Thyroid gland (tissue), 4 donors: Measurements from ENCODE around the gene MOCOS. TPM values are rescaled to one million over a fixed set of nuclear protein-coding genes. Genes with fewer than 3 reads are reported as not detected.

Experiments used
- DNase-seq, 2 donors: peaks; one replicate each; pipeline ENCODE4 v3.0.0-alpha.2; 2019
- H3K27ac ChIP-seq, 3 donors: fragments of 200-600 bp; sonication (generic); 1 replicate in 2 of 3; 2 replicates in 1 of 3; pipeline ENCODE4 v1.5.1; 2016 to 2019; ENCODE audit warnings: mild to moderate bottlenecking in 1 of 3, moderate library complexity in 1 of 3
- H3K27me3 ChIP-seq: fragments of 200-600 bp; sonication (generic); one replicate; pipeline ENCODE4 v1.5.1; 2019
- H3K36me3 ChIP-seq, 2 donors: fragments of 200-600 bp; sonication (generic); one replicate each; pipeline ENCODE4 v1.5.1; 2016 to 2019
- H3K4me1 ChIP-seq, 2 donors: fragments of 200-600 bp; sonication (generic); one replicate each; pipeline ENCODE4 v1.5.1; 2017 to 2019
- H3K4me3 ChIP-seq, 3 donors: fragments of 200-600 bp; sonication (generic); replicated peaks in 1 of 3; 1 replicate in 2 of 3; 2 replicates in 1 of 3; pipeline ENCODE4 v1.5.1; 2016; ENCODE audit warnings: mild to moderate bottlenecking in 1 of 3
- H3K9me3 ChIP-seq: fragments of 200-600 bp; sonication (generic); one replicate; pipeline ENCODE4 v1.5.1; 2017
- POLR2A ChIP-seq, 2 donors: fragments of 450-650 bp; IDR thresholded peaks; one replicate each; pipeline ENCODE4 v1.6.1; 2017; ENCODE audit warnings: antibody characterized with exemption in 2 of 2, mild to moderate bottlenecking in 2 of 2, moderate library complexity in 1 of 2
- WGBS, 2 donors: methylation state at CpG; one replicate each; pipeline ENCODE4 v1.1.5; 2017; 5-methylcytosine and 5-hydroxymethylcytosine counted together
- intact Hi-C: fragments of 100-400 bp; cut with DNase I; formaldehyde crosslinking; loops from one replicate; pipeline ENCODE4 v1.15.1; 2023
- total RNA-seq, 4 donors: library from RNA; depleted of rRNA; stranded (reverse); fragments of >200 nt; gene quantifications; one replicate each; pipeline ENCODE4 v1.2.3, GENCODE V29; 2016
- TF ChIP-seq, protein P1 (sequence below), 6 experiments: fragments of 200-600 bp in 3 of 6; fragments of 450-650 bp in 3 of 6; sonication (generic) in 3 of 6; IDR thresholded peaks; one replicate each; pipeline ENCODE4 v1.5.1; 2016 to 2019; ENCODE audit warnings: antibody characterized with exemption in 6 of 6, mild to moderate bottlenecking in 2 of 6, inconsistent platforms in 1 of 6, moderate library complexity in 1 of 6

The MOCOS gene
- total RNA-seq, 4 donors from 2014 or later = 0.45 to 1.0 (median 0.75) TPM

DNA sequence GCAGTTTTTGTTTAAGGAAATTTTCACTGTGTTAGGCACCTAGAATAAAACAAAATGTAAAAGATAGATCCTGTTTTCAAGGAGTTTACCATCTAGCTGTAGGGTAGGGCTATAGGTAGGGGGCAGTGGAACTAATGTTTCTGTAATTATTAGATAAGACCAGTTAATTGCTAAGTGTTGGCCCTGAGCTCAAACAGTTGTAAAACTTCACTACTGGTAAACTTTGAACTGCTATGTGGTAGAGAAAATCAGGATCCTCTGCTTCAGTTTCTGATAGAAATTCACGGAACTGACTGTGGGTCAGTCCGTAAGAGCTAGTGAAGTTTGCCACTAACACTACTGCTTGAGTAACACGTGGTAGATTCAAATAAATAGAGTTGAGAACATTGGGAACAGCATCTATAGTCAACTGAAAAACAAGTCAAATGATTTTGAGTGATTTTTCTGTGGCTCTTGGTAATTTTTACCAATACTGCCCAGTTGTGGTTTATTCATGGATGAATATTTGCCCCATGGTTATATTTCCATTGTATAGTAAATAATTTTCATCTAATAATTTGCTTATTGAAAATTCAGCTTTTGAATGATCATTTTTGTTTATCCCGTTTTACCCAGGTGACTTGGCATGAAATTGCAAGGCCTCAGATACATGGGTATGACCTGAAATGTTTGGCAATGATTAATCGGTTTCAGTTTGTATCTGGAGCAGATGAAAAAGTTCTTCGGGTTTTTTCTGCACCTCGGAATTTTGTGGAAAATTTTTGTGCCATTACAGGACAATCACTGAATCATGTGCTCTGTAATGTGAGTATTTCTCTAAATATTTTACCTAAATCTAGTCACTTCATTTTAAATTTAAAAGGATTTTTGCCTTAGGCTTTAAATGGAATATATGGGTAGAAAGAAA is 31.2 kb upstream of the MOCOS start:
- intact Hi-C loops = no loop called here
- no peak overlapping the region for H3K4me3 ChIP-seq
- peaks cover 47 to 63% of the 10 kb centered on the region in 2 donors for H3K36me3 ChIP-seq
- WGBS, 2 donors = 95 to 96% methylated on average over 7 of the region's 7 CpGs
- TF ChIP-seq, protein P1, sequence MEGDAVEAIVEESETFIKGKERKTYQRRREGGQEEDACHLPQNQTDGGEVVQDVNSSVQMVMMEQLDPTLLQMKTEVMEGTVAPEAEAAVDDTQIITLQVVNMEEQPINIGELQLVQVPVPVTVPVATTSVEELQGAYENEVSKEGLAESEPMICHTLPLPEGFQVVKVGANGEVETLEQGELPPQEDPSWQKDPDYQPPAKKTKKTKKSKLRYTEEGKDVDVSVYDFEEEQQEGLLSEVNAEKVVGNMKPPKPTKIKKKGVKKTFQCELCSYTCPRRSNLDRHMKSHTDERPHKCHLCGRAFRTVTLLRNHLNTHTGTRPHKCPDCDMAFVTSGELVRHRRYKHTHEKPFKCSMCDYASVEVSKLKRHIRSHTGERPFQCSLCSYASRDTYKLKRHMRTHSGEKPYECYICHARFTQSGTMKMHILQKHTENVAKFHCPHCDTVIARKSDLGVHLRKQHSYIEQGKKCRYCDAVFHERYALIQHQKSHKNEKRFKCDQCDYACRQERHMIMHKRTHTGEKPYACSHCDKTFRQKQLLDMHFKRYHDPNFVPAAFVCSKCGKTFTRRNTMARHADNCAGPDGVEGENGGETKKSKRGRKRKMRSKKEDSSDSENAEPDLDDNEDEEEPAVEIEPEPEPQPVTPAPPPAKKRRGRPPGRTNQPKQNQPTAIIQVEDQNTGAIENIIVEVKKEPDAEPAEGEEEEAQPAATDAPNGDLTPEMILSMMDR (IDR thresholded peaks at IDR 0.05) = no peak
- TF ChIP-seq POLR2A (IDR thresholded peaks at IDR 0.05) = no peak
- no peaks in the 10 kb centered on the region for H3K27me3 ChIP-seq
- DNase-seq = no peak
- H3K27ac ChIP-seq = no peak overlapping the region
- no peaks in the 10 kb centered on the region for H3K4me1 ChIP-seq
- no peaks in the 10 kb centered on the region for H3K9me3 ChIP-seq

DNA sequence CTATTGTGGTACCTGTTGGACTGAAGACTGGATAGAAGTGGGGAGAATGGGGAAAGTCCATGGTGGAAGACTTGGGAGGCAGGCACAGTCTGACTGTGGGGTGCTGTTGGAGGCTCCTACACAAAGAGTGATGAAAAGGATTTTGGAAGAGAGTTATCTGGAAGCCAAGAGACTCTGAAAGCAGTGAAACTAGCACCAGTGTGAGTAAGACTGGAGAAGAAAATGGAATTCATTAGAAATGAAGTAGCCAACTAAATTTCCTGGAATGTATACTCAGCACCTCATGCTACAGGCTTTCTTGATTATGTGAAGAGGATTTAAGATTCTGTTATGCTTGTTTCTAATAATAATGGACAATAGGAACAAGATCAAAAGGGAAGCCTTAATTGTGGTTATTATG is 29.9 kb upstream of the MOCOS start:
- Histone ChIP-seq H3K36me3 (peaks cover 54 to 67% of the 10 kb centered on the region in 2 donors), H3K4me3 (no peak overlapping the region), H3K27ac (no peak overlapping the region), H3K4me1 (no peaks in the 10 kb centered on the region), H3K9me3 (no peaks in the 10 kb centered on the region), H3K27me3 (no peaks in the 10 kb centered on the region)
- DNase-seq = no peak
- intact Hi-C loops = no loop called here
- TF ChIP-seq, protein P1 (IDR thresholded peaks at IDR 0.05) = no peak
- TF ChIP-seq POLR2A (IDR thresholded peaks at IDR 0.05) = no peak

DNA sequence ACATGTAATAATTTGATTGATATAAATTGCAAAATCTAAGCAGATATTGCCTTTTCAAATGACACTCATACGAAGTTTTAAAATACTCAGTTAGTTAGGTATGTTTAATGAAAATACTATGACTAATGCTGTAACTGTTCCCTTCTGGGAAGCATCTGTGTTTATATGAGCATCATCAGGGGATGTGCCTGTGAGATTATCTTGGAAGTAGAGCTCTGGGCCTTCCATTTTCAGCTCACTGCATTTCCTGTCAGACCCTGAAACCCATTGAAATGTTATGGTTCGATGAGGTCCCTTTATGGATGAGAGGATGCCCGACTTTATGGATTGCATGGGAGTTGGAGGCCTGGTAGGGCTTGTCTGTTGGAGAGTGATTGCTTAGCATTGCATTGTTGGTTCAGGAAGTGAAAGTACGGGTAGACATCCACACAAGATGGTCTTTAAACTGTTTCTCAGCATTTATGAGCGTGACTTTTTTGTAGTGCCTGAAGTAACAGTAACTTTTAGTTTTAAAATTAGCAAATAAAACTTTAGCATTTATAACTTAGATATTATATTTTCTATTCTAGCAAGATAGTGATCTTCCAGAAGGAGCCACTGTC is 28.9 kb upstream of the MOCOS start:
- Histone ChIP-seq H3K4me1 (no peaks in the 10 kb centered on the region), H3K9me3 (no peaks in the 10 kb centered on the region), H3K27ac (no peak overlapping the region), H3K36me3 (peaks cover 51 to 63% of the 10 kb centered on the region in 2 donors), H3K4me3 (no peak overlapping the region), H3K27me3 (no peaks in the 10 kb centered on the region)
- intact Hi-C loops = no loop called here
- 79 to 88% methylated on average over 5 of the region's 5 CpGs for WGBS, 2 donors
- no peak for DNase-seq
- TF ChIP-seq, protein P1 (IDR thresholded peaks at IDR 0.05) = no peak
- no peak for TF ChIP-seq POLR2A (IDR thresholded peaks at IDR 0.05)

DNA sequence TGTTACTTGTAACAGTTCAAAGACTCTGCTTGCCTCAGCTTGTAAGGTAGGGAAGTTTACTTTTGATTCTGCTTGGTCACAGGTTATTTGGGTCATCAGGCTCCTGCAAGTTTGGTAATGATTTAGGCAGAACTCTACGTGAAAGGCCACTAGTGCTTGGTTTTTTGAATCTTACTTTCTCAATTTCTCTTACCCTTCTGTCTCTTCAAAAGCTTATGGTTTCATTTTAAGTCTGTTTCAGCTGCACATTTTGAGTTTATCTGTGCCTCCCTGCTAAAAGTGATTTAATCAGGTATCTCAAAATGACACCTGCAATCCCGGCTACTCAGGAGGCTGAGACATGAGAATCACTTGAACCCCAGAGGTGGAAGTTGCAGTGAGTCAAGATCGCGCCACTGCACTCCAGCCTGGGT is 26.3 kb upstream of the MOCOS start:
- 93% methylated on average over 4 of the region's 4 CpGs for WGBS, 2 donors
- no peak overlapping the region for H3K4me3 ChIP-seq
- intact Hi-C loops = no loop called here
- H3K27me3 ChIP-seq = no peaks in the 10 kb centered on the region
- H3K36me3 ChIP-seq = peaks cover 48 to 63% of the 10 kb centered on the region in 2 donors
- H3K27ac ChIP-seq = no peak overlapping the region
- no peak for DNase-seq
- no peaks in the 10 kb centered on the region for H3K4me1 ChIP-seq
- TF ChIP-seq, protein P1 (IDR thresholded peaks at IDR 0.05) = no peak
- TF ChIP-seq POLR2A (IDR thresholded peaks at IDR 0.05) = no peak
- H3K9me3 ChIP-seq = no peaks in the 10 kb centered on the region

DNA sequence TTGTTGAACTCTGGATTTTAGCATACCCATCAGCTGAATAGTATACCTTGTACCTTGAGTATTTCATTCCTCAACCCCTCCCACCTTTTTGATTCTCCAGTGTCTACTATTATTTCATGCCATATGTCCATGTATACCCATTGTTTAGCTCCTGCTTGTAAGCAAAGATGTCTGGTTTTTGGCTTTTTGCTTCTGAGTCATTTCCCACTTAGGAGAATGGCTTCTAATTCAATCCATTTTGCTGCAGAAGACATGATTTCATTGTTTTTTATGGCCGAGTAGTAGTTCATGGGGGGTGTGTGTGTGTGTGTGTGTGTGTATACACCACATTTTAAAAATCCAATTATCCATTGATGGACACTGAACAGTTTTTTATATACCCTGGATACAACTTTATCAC is 24.3 kb upstream of the MOCOS start:
- 81 to 95% methylated on average over 1 of the region's 1 CpG for whole genome bisulfite sequencing, 2 donors
- Histone ChIP-seq H3K27me3 (no peaks in the 10 kb centered on the region), H3K27ac (no peak overlapping the region), H3K4me1 (no peaks in the 10 kb centered on the region), H3K4me3 (no peak overlapping the region), H3K9me3 (no peaks in the 10 kb centered on the region), H3K36me3 (peaks cover 47 to 52% of the 10 kb centered on the region in 2 donors)
- no peak for DNase-seq
- intact Hi-C loops = no loop called here
- TF ChIP-seq, protein P1 (IDR thresholded peaks at IDR 0.05) = no peak
- no peak for TF ChIP-seq POLR2A (IDR thresholded peaks at IDR 0.05)
